LNCaP clone FGC (cell line): ENCODE results near the gene NUP210.

ENCODE experiments used
- DNase-seq: peaks from one replicate; pipeline ENCODE4 v3.0.0-alpha.2; 2011; ENCODE audit warnings: low read depth
- H3K4me3 ChIP-seq: 2 replicates; pipeline ENCODE4 v1.5.1; 2011; ENCODE audit warnings: mild to moderate bottlenecking, low read depth, low read length, control low read depth
- TF ChIP-seq, protein P1 (sequence below): IDR thresholded peaks from 2 replicates; pipeline ENCODE4 v1.5.1; 2012; ENCODE audit warnings: mild to moderate bottlenecking; ENCODE audit not compliant: control insufficient read depth, insufficient read depth; ENCODE audit errors: extremely low read depth

The NUP210 gene

DNA sequence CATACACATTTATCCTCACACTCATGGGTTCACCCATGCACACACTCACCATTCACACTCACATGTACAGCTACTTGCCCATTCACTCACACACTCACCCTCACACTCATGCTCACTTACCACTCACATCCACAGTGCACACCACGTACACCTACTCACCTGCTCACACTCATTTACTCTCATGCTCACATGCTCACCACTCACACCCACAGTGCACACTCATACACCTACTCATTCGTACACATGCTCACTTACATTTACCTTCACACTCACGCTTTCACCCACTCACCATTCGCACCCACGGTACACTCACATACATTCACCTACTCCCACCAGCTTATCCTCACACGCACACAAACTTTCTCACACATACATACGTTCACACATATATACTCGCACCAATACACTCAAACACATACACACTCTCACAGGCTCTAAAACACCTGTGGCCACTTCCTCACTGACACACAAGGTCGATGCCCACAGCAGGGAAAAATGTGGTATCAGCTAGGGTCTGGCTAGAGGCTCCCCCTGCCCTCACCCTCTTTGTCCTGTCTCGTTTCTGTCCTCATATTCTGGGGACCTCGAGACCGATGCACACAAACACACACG, 46.0 kb downstream of the NUP210 start:
- TF ChIP-seq, protein P1, sequence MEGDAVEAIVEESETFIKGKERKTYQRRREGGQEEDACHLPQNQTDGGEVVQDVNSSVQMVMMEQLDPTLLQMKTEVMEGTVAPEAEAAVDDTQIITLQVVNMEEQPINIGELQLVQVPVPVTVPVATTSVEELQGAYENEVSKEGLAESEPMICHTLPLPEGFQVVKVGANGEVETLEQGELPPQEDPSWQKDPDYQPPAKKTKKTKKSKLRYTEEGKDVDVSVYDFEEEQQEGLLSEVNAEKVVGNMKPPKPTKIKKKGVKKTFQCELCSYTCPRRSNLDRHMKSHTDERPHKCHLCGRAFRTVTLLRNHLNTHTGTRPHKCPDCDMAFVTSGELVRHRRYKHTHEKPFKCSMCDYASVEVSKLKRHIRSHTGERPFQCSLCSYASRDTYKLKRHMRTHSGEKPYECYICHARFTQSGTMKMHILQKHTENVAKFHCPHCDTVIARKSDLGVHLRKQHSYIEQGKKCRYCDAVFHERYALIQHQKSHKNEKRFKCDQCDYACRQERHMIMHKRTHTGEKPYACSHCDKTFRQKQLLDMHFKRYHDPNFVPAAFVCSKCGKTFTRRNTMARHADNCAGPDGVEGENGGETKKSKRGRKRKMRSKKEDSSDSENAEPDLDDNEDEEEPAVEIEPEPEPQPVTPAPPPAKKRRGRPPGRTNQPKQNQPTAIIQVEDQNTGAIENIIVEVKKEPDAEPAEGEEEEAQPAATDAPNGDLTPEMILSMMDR: no peak
- DNase-seq: no peak
- no peak overlapping the region for H3K4me3 ChIP-seq

DNA sequence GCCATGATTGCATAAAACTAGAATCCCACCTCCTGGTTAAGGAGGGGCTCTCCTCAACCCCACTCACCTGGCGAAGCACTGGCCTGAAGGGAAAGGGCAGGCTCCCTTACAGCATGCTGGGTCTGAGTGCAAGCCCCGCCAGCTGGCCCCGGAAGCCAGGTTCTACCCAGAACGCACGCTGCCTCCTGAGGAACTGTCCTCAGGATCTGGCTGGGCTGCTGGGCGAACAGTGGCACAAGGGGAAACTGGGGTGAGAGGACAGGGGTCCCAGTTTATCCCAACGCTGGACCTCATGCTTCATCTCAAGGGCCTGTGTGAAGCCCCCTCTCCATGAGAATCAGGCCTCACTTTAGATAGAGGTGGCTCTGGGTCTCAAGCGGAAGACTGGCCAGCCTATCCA, 47.5 kb downstream of the NUP210 start:
- TF ChIP-seq, protein P1: no peak
- no peak overlapping the region for H3K4me3 ChIP-seq
- no peak for DNase-seq

DNA sequence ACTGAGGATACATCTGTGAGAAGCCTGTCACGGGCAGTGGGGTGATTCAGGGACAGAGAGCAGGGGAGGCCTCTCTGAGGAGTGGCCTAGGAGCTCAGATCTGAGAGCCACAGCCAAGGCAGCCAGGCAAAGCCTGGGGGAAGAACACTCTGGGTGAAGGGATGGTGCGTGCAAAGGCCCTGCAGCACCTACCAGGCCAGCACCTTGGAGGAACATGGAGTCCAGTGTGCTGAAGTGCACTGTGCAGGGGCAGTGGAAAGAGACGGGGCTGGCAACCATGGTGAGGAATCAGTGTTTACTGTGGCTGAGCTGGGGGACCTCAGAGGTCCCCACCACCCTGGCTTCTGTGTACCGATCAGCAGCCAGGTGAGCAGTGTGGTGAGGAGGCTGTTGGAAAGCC, 48.0 kb downstream of the NUP210 start:
- no peak for DNase-seq
- H3K4me3 ChIP-seq: no peak overlapping the region
- TF ChIP-seq, protein P1: no peak

DNA sequence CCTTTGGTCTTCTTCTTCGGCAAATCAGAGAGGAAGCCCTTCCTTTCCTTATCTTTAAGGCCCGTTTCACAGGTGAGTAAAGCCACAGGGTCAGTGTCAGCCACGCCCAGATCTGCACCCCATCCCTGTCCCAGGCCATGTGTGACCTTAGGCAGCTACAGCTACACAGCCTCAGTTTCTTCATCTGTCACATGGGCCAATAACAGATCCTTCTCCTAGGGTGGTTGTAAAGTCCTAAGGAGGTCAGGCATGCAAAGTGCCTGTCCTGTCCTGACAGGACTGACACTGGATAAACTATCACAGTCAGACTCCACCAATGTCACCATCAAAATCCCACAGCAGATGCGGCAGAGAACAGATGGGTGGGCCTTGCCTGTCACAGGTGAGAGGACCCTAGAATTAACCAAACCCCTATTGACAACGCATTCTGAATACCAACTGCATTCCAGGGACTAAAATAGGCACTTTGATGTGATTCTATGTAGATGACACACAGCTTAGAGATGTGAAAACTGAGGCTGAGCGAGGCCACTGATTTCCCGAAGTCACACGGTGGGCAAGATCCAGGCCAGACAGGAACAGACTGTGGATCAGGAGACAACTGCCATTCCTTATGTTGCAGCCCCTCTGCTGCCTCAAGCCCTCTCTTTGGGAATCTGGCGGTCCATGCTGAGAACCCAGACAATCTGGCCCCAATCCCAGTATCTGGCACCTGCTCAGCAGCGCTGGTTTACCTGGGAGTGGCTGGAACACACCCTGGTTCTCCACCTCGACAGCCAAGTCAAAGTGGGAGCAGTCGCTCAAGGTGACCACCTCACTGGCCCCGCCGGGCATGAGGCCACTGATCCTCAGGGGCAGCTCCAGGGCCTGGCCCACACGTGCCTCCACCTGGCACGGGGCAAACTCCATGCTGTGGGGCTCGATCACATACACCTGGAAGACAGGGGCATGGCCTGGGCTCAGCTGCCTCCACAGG, 48.7 kb downstream of the NUP210 start:
- DNase-seq: no peak
- TF ChIP-seq, protein P1: no peak
- no peak overlapping the region for H3K4me3 ChIP-seq

DNA sequence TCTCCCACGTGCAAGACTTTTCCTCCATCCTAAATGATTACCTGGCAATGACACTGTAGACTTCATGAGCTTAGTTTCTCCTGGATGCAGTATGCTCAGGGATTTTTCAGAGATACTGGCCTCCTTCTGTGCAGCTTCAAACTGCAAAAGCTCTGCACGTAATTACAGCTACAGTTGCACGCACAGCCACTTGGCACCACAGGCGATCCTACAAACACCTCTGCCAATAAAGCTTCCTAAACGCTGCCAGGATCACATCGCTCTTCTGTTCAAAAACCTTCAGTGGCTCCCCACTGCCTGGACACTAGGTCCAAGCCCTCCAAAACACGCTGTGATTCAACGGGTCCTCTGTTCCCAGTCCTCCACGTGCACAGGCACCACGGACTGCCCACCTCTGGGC, 49.5 kb downstream of the NUP210 start:
- no peak for DNase-seq
- TF ChIP-seq, protein P1: no peak
- H3K4me3 ChIP-seq: no peak overlapping the region

DNA sequence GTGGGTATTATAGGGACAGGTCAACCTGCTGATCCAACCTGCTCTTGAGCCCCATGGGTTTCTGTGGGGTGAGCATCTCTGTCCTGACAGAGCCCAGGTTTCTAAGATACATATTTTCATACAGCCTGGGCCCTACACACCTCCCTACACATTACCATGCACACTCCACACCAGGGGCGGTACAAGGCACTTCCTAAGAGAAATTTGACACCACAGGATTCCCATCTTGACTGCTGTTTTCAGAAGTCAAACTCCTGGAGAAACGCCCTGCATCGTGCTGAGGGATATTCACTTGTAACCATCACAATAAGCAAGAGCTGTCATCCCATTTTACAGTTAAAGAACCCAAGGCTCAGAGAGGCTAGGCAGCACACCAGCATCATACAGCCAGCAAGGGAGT, 50.1 kb downstream of the NUP210 start:
- DNase-seq: no peak
- H3K4me3 ChIP-seq: no peak overlapping the region
- TF ChIP-seq, protein P1: no peak
